ENCODE data around the gene PRKCE.

DNA sequence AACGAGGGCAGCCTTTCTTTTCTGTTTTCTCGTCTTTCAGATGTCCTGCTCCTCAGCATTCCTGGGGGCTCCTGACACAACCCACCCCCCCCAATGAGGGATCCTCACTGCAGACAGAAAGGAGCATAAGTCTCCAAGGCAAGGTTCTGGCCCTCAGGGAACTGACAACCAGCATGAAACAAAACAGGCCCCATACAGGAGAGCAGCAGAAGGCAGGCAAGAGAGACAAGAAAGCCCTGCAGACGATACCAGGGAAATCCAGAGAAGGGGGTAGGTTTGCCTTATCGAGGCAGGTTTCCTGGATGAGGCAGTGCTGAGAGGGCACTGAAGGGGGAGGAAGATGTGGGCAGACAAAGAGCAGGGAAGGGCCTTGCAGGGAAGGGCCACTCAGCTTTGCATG is 541.9 kb downstream of the PRKCE start:
- TF ChIP-seq, protein P1, sequence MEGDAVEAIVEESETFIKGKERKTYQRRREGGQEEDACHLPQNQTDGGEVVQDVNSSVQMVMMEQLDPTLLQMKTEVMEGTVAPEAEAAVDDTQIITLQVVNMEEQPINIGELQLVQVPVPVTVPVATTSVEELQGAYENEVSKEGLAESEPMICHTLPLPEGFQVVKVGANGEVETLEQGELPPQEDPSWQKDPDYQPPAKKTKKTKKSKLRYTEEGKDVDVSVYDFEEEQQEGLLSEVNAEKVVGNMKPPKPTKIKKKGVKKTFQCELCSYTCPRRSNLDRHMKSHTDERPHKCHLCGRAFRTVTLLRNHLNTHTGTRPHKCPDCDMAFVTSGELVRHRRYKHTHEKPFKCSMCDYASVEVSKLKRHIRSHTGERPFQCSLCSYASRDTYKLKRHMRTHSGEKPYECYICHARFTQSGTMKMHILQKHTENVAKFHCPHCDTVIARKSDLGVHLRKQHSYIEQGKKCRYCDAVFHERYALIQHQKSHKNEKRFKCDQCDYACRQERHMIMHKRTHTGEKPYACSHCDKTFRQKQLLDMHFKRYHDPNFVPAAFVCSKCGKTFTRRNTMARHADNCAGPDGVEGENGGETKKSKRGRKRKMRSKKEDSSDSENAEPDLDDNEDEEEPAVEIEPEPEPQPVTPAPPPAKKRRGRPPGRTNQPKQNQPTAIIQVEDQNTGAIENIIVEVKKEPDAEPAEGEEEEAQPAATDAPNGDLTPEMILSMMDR (IDR thresholded peaks at IDR 0.05): no peak
- no peak for TF ChIP-seq POLR2A (IDR thresholded peaks at IDR 0.05)

All from body of pancreas (tissue), 4 donors.